Measurements from ENCODE around the gene ROCK1. TPM values are rescaled to one million over a fixed set of nuclear protein-coding genes. Genes with fewer than 3 reads are reported as not detected.

The ROCK1 gene
- total and polyA plus RNA-seq, 2 donors (not counting 3 experiments of a cell fraction or from before 2014, with no cell fraction given), result 5.3 to 53.0 TPM

- H3K79me2 ChIP-seq (ENCODE audit: control insufficient read depth, insufficient read depth, low read length), result peaks cover 71% of the 10 kb centered on the region
- FAIRE-seq (no peak), DNase-seq (ENCODE audit: low read depth, low spot score) (no peak)
- peaks cover 0 to 2% of the 10 kb centered on the region in 2 experiments for H3K36me3 ChIP-seq (ENCODE audit: control insufficient read depth in 2 of 2, extremely low read depth in 1 of 2, insufficient read depth in 2 of 2, low read length in 2 of 2)
- H3K4me3 ChIP-seq (replicated peaks in 1 of 3; ENCODE audit: insufficient read depth in 1 of 3, low read depth in 1 of 3, low read length in 3 of 3), result no peak overlapping the region
- H3K4me1 ChIP-seq (ENCODE audit: control insufficient read depth, extremely low read depth, insufficient read depth, low read length), result peaks cover 9% of the 10 kb centered on the region
- ChIA-PET POLR2A (no interaction called here), CTCF (no interaction called here)
- TF ChIP-seq GATA2 (IDR thresholded peaks at IDR 0.05; ENCODE audit: insufficient read depth, insufficient read length, low read depth, low read length) (no peak), MYC (IDR thresholded peaks at IDR 0.05; ENCODE audit: low read depth, low read length) (no peak), POLR2AphosphoS5 (IDR thresholded peaks at IDR 0.05; ENCODE audit: insufficient read depth, low read depth, low read length) (no peak), MAX (IDR thresholded peaks at IDR 0.05; ENCODE audit: insufficient read depth, insufficient read length) (no peak), FOS (IDR thresholded peaks at IDR 0.05; ENCODE audit: borderline replicate concordance, insufficient read depth, low read length) (no peak), JUN (IDR thresholded peaks at IDR 0.05; ENCODE audit: borderline replicate concordance, insufficient read depth, insufficient read length, low read depth) (no peak), CTCF (IDR thresholded peaks at IDR 0.05; ENCODE audit: extremely low read depth in 1 of 2, insufficient read depth in 1 of 2, low read depth in 1 of 2, low read length in 2 of 2) (no peak), POLR2A (IDR thresholded peaks at IDR 0.05; ENCODE audit: low read depth, low read length) (no peak), EZH2 (IDR thresholded peaks at IDR 0.05; ENCODE audit: borderline replicate concordance, low read depth, low read length, severe bottlenecking) (no peak)
- H3K9me1 ChIP-seq (replicated peaks; ENCODE audit: control insufficient read depth, extremely low read depth, insufficient read depth, low read length), result no peaks in the 10 kb centered on the region
- dilution Hi-C loops (cut with MboI; ENCODE audit: extremely low pct_ligation_motif_present, low sequenced_read_pairs), result no loop called here
- intact Hi-C loops (cut with micrococcal nuclease), result no loop called here
- H3K9me3 ChIP-seq (replicated peaks; ENCODE audit: control insufficient read depth, insufficient read depth, low read length), result no peaks in the 10 kb centered on the region
- H3K27ac ChIP-seq (ENCODE audit: insufficient read depth, low read depth, low read length), result no peak overlapping the region
- peaks cover under 1% of the 10 kb centered on the region for H4K20me1 ChIP-seq (replicated peaks; ENCODE audit: control insufficient read depth, extremely low read depth, insufficient read depth, low read length)
- no peak overlapping the region for H3K4me2 ChIP-seq (ENCODE audit: insufficient read depth, low read length)
- no TSS peak for BruUV-seq (replicated peaks)
- H3K27me3 ChIP-seq (ENCODE audit: control insufficient read depth in 2 of 2, insufficient read depth in 2 of 2, low read length in 2 of 2), result no peaks in the 10 kb centered on the region
- no peak overlapping the region for H2AFZ ChIP-seq (ENCODE audit: low read depth, low read length)
- H3K9ac ChIP-seq (replicated peaks; ENCODE audit: extremely low read depth, insufficient read depth, low read length), result no peak overlapping the region
These were observed 60.0 kb downstream of the ROCK1 start for GRCh38 chr18:21051620-21052019.
